HCT116 (cell line): ENCODE results near the gene BEX3.

Experiments
- CTCF ChIP-seq, 3 experiments: fragments of 200-600 bp in 1 of 3; sonication (generic) in 1 of 3; IDR thresholded peaks in 2 of 3; conservative IDR thresholded peaks in 1 of 3; 2 replicates each; pipeline ENCODE4 v1.5.1; 2012 to 2017; ENCODE audit warnings: low read depth in 2 of 3, low read length in 2 of 3, antibody characterized with exemption in 1 of 3, borderline replicate concordance in 1 of 3, control low read depth in 1 of 3, mild to moderate bottlenecking in 1 of 3, mixed read lengths in 1 of 3, mixed run types in 1 of 3, moderate library complexity in 1 of 3; ENCODE audit not compliant: insufficient read depth in 1 of 3
- EZH2phosphoT487 ChIP-seq: fragments of 200-600 bp; IDR thresholded peaks from 2 replicates; pipeline ENCODE4 v1.6.1; 2018; ENCODE audit warnings: antibody characterized with exemption, borderline replicate concordance
- MAX ChIP-seq: IDR thresholded peaks from 2 replicates; pipeline ENCODE4 v1.6.1; 2012
- POLR2A ChIP-seq: IDR thresholded peaks from 2 replicates; pipeline ENCODE4 v1.7.0; 2011; ENCODE audit warnings: borderline replicate concordance; ENCODE audit not compliant: insufficient read depth, insufficient read length; ENCODE audit errors: extremely low read depth
- ZBTB33 ChIP-seq: IDR thresholded peaks from 2 replicates; pipeline ENCODE4 v1.6.1; 2011; ENCODE audit warnings: mild to moderate bottlenecking, low read length, moderate library complexity; ENCODE audit not compliant: insufficient replicate concordance; ENCODE audit errors: extremely low read depth

GRCh38 chrX:103360916-103361315 lies 15.4 kb upstream of the BEX3 start:
- TF ChIP-seq EZH2phosphoT487 (no peak), POLR2A (no peak), ZBTB33 (no peak), CTCF (IDR thresholded peaks at IDR 0.05 in 2 of 3, conservative IDR thresholded peaks at IDR 0.05 in 1 of 3; ENCODE audit: borderline replicate concordance in 1 of 3, insufficient read depth in 1 of 3, low read depth in 2 of 3, low read length in 2 of 3) (no peak), MAX (no peak)
